Measurements from ENCODE around the gene IER5L. TPM values are rescaled to one million over a fixed set of nuclear protein-coding genes. Genes with fewer than 3 reads are reported as not detected.

IER5L gene
- polyA plus RNA-seq, 1 of the 3 experiments (the other 2 are of a cell fraction), result 16.2 TPM

DNA sequence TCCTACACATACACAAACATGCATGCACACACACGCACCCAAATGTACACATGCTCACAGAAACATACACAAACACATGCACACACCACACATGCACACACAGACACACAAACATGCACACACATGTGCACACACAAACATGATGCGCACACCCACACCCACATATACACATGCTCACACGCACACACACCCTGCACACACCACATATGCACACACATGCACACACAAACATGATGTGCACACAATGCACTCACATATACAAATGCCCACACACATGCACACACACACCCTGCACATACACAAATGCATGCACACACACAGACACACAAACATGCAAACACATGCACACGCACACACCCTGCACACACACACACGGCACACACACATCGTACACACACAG lies 7.3 kb upstream of the IER5L start:
- no peak overlapping the region for H3K9ac ChIP-seq
- no peaks in the 10 kb centered on the region for H3K9me2 ChIP-seq
- no peaks in the 10 kb centered on the region for H3K27me3 ChIP-seq (ENCODE audit: insufficient read depth)
- H3K79me2 ChIP-seq (ENCODE audit: insufficient read depth), result no peaks in the 10 kb centered on the region
- H3K4me2 ChIP-seq, result no peak overlapping the region
- ChIA-PET CTCF (no interaction called here), POLR2A (no interaction called here)
- H3K27ac ChIP-seq (ENCODE audit: low read depth in 2 of 2, low read length in 1 of 2), result no peak overlapping the region
- WGBS (ENCODE audit: low lambda C conversion rate), result 97% methylated on average over 6 of the region's 6 CpGs
- no peaks in the 10 kb centered on the region for H3F3A ChIP-seq (replicated peaks; ENCODE audit: insufficient read depth)
- no peaks in the 10 kb centered on the region for H3K36me3 ChIP-seq (replicated peaks in 1 of 2; ENCODE audit: control insufficient read depth in 1 of 2, insufficient read depth in 2 of 2, low read length in 1 of 2)
- DNase-seq, result no peak
- no peaks in the 10 kb centered on the region; a peak in 1 of 4 replicates for H3K4me1 ChIP-seq (ENCODE audit: control insufficient read depth in 1 of 2, insufficient read depth in 2 of 2, low read depth in 1 of 2, low read length in 1 of 2)
- H2AFZ ChIP-seq (ENCODE audit: low read depth), result no peak overlapping the region
- TF ChIP-seq, protein P1, sequence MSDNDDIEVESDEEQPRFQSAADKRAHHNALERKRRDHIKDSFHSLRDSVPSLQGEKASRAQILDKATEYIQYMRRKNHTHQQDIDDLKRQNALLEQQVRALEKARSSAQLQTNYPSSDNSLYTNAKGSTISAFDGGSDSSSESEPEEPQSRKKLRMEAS (IDR thresholded peaks at IDR 0.05; ENCODE audit: low read depth), result no peak
- no peak for TF ChIP-seq RCOR1 (IDR thresholded peaks at IDR 0.05; ENCODE audit: low read length)
- H3K9me3 ChIP-seq, result no peaks in the 10 kb centered on the region
- H4K20me1 ChIP-seq (ENCODE audit: insufficient read depth), result no peaks in the 10 kb centered on the region
- no peak overlapping the region for H3K4me3 ChIP-seq (ENCODE audit: low read depth in 2 of 2, low read length in 1 of 2)

DNA sequence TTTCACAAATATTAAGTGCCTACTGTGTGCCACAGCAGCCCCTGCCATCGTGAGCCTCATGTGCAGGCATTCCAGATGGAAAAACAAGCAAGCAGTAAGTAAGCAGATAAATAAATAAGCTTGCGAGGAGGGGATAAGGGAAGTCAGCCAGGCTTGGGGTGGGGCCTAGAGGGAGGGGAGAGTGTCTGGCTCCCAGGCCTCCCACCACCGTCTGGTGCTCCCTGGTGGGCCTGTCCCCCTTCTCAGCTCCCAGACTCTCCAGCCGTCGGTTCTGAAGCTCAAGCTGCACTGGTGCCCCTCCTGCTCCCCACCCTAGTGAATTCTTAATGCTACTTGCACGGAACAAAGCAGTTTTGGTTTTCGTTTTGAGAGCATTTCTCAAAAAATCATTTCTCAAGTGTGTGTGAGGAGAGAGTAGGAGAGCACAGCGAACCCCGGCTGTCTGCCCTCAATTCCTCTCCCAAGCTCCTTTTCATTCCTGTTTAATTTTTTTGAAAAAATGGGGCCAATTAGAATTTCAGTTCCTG lies 6.6 kb upstream of the IER5L start:
- H3K4me3 ChIP-seq (ENCODE audit: low read depth in 2 of 2, low read length in 1 of 2), result no peak overlapping the region
- no peaks in the 10 kb centered on the region for H3K9me2 ChIP-seq
- H3K9ac ChIP-seq, result no peak overlapping the region
- no peaks in the 10 kb centered on the region for H4K20me1 ChIP-seq (ENCODE audit: insufficient read depth)
- no peak overlapping the region for H2AFZ ChIP-seq (ENCODE audit: low read depth)
- no peaks in the 10 kb centered on the region; a peak in 1 of 4 replicates for H3K4me1 ChIP-seq (ENCODE audit: control insufficient read depth in 1 of 2, insufficient read depth in 2 of 2, low read depth in 1 of 2, low read length in 1 of 2)
- H3K36me3 ChIP-seq (replicated peaks in 1 of 2; ENCODE audit: control insufficient read depth in 1 of 2, insufficient read depth in 2 of 2, low read length in 1 of 2), result no peaks in the 10 kb centered on the region
- no peak overlapping the region for H3K27ac ChIP-seq (ENCODE audit: low read depth in 2 of 2, low read length in 1 of 2)
- CTCF ChIA-PET, result interaction anchor here (0.7 to 1.4 kb wide), 2 partner anchors 38 to 42 kb away, joined by 3 read pairs; no protein-coding TSS in a partner anchor
- no peak overlapping the region for H3K4me2 ChIP-seq
- no peaks in the 10 kb centered on the region for H3K9me3 ChIP-seq
- DNase-seq, result no peak
- 81% methylated on average over 9 of the region's 9 CpGs for WGBS (ENCODE audit: low lambda C conversion rate)
- TF ChIP-seq RFX5 (IDR thresholded peaks at IDR 0.05; ENCODE audit: low read length), result no peak
- TF ChIP-seq POLR2AphosphoS5 (IDR thresholded peaks at IDR 0.05; ENCODE audit: low read depth, low read length), result no peak
- no peak for TF ChIP-seq FOXJ3 (CRISPR knock-in tag; IDR thresholded peaks at IDR 0.05)
- TF ChIP-seq, protein P2, sequence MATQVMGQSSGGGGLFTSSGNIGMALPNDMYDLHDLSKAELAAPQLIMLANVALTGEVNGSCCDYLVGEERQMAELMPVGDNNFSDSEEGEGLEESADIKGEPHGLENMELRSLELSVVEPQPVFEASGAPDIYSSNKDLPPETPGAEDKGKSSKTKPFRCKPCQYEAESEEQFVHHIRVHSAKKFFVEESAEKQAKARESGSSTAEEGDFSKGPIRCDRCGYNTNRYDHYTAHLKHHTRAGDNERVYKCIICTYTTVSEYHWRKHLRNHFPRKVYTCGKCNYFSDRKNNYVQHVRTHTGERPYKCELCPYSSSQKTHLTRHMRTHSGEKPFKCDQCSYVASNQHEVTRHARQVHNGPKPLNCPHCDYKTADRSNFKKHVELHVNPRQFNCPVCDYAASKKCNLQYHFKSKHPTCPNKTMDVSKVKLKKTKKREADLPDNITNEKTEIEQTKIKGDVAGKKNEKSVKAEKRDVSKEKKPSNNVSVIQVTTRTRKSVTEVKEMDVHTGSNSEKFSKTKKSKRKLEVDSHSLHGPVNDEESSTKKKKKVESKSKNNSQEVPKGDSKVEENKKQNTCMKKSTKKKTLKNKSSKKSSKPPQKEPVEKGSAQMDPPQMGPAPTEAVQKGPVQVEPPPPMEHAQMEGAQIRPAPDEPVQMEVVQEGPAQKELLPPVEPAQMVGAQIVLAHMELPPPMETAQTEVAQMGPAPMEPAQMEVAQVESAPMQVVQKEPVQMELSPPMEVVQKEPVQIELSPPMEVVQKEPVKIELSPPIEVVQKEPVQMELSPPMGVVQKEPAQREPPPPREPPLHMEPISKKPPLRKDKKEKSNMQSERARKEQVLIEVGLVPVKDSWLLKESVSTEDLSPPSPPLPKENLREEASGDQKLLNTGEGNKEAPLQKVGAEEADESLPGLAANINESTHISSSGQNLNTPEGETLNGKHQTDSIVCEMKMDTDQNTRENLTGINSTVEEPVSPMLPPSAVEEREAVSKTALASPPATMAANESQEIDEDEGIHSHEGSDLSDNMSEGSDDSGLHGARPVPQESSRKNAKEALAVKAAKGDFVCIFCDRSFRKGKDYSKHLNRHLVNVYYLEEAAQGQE (IDR thresholded peaks at IDR 0.05; ENCODE audit: low read depth, low read length), result no peak
- TF ChIP-seq, protein P3, sequence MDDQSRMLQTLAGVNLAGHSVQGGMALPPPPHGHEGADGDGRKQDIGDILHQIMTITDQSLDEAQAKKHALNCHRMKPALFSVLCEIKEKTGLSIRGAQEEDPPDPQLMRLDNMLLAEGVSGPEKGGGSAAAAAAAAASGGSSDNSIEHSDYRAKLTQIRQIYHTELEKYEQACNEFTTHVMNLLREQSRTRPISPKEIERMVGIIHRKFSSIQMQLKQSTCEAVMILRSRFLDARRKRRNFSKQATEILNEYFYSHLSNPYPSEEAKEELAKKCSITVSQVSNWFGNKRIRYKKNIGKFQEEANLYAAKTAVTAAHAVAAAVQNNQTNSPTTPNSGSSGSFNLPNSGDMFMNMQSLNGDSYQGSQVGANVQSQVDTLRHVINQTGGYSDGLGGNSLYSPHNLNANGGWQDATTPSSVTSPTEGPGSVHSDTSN (IDR thresholded peaks at IDR 0.05), result no peak
- TF ChIP-seq TAF1 (IDR thresholded peaks at IDR 0.05; ENCODE audit: borderline replicate concordance, low read depth, low read length), result no peak
- no peak for TF ChIP-seq TEAD4 (IDR thresholded peaks at IDR 0.05; ENCODE audit: borderline replicate concordance, insufficient read depth)
- TF ChIP-seq ELF1 (IDR thresholded peaks at IDR 0.05), result no peak
- no peak for TF ChIP-seq RCOR1 (IDR thresholded peaks at IDR 0.05; ENCODE audit: low read length)
- no peak for TF ChIP-seq RAD21 (IDR thresholded peaks at IDR 0.05; ENCODE audit: low read length)
- TF ChIP-seq GATA2 (CRISPR knock-in tag; IDR thresholded peaks at IDR 0.05), result no peak
- POLR2A ChIA-PET, result no interaction called here
- H3F3A ChIP-seq (replicated peaks; ENCODE audit: insufficient read depth), result no peaks in the 10 kb centered on the region
- no peaks in the 10 kb centered on the region for H3K27me3 ChIP-seq (ENCODE audit: insufficient read depth)
- H3K79me2 ChIP-seq (ENCODE audit: insufficient read depth), result no peaks in the 10 kb centered on the region

Measured in SK-N-SH (cell line).